Suprapubic skin (tissue), 4 donors: Measurements from ENCODE around the gene TNFAIP2.

Experiments
- EP300 ChIP-seq: sonication (generic); formaldehyde crosslinking; IDR thresholded peaks from one replicate; pipeline ENCODE4 v1.6.1; 2017; ENCODE audit warnings: antibody characterized with exemption
- POLR2A ChIP-seq, 2 donors: fragments of 450-650 bp; IDR thresholded peaks; one replicate each; pipeline ENCODE4 v1.6.1; 2017; ENCODE audit warnings: antibody characterized with exemption in 2 of 2, mild to moderate bottlenecking in 2 of 2, moderate library complexity in 2 of 2
- POLR2AphosphoS5 ChIP-seq, 3 donors: sonication (generic); formaldehyde crosslinking; IDR thresholded peaks; one replicate each; pipeline ENCODE4 v1.6.1; 2017; ENCODE audit warnings: antibody characterized with exemption in 3 of 3
- TF ChIP-seq, protein P1 (sequence below), 2 donors: fragments of 200-600 bp in 1 of 2; fragments of 450-650 bp in 1 of 2; sonication (generic) in 1 of 2; IDR thresholded peaks; one replicate each; pipeline ENCODE4 v1.5.1; 2016 to 2019; ENCODE audit warnings: antibody characterized with exemption in 2 of 2, mild to moderate bottlenecking in 1 of 2, moderate library complexity in 1 of 2

DNA sequence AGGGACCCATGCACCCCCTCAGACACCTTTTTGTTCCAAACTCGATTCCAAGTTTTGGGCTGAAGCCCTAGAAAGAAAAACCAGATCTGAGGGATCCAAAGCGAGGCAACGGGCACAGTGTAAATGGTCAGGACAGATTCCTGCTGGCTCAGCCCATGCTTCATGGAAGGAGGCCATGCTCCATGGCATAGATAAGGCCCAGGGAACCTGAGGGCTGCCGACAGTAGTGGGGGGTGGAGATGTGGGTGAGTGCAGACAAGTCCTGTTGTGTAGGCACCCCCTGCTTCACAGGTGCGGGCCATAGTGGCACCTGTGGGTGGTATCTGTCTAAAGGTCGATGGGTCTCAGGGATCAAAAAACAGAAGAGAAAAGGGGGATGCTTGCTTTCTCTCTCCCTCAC is 42.1 kb downstream of the TNFAIP2 start:
- TF ChIP-seq, protein P1, sequence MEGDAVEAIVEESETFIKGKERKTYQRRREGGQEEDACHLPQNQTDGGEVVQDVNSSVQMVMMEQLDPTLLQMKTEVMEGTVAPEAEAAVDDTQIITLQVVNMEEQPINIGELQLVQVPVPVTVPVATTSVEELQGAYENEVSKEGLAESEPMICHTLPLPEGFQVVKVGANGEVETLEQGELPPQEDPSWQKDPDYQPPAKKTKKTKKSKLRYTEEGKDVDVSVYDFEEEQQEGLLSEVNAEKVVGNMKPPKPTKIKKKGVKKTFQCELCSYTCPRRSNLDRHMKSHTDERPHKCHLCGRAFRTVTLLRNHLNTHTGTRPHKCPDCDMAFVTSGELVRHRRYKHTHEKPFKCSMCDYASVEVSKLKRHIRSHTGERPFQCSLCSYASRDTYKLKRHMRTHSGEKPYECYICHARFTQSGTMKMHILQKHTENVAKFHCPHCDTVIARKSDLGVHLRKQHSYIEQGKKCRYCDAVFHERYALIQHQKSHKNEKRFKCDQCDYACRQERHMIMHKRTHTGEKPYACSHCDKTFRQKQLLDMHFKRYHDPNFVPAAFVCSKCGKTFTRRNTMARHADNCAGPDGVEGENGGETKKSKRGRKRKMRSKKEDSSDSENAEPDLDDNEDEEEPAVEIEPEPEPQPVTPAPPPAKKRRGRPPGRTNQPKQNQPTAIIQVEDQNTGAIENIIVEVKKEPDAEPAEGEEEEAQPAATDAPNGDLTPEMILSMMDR (IDR thresholded peaks at IDR 0.05) = no peak
- TF ChIP-seq EP300 (no peak), POLR2AphosphoS5 (IDR thresholded peaks at IDR 0.05) (no peak), POLR2A (IDR thresholded peaks at IDR 0.05) (no peak)
